Transverse colon (tissue), 4 donors: Measurements from ENCODE around the gene LSM12. TPM values are rescaled to one million over a fixed set of nuclear protein-coding genes. Genes with fewer than 3 reads are reported as not detected.
A peak's percentile ranks its signal among the peaks of the same experiment; 100 is the strongest.

ENCODE experiments used
- DNase-seq: peaks from one replicate; pipeline ENCODE4 v3.0.0-alpha.2; 2019
- H3K27ac ChIP-seq, 4 donors: fragments of 200-600 bp; sonication (generic); 2 replicates each; pipeline ENCODE4 v1.5.1; 2016 to 2018; ENCODE audit warnings: inconsistent platforms in 4 of 4
- H3K27me3 ChIP-seq: fragments of 200-600 bp; sonication (generic); 2 replicates; pipeline ENCODE4 v1.5.1; 2017; ENCODE audit warnings: inconsistent platforms
- H3K36me3 ChIP-seq, 4 donors: fragments of 200-600 bp; sonication (generic); 2 replicates each; pipeline ENCODE4 v1.5.1; 2017 to 2019; ENCODE audit warnings: inconsistent platforms in 4 of 4
- H3K4me1 ChIP-seq, 4 donors: fragments of 200-600 bp; sonication (generic); 2 replicates each; pipeline ENCODE4 v1.5.1; 2017 to 2020; ENCODE audit warnings: inconsistent platforms in 4 of 4
- H3K4me3 ChIP-seq, 4 donors: fragments of 200-600 bp; sonication (generic); 1 replicate in 1 of 4; 2 replicates in 3 of 4; pipeline versions ENCODE4 v1.5.1 to v1.6.1; 2017 to 2019; ENCODE audit warnings: inconsistent platforms in 4 of 4
- H3K9me3 ChIP-seq, 2 donors: fragments of 200-600 bp; sonication (generic); 2 replicates each; pipeline ENCODE4 v1.5.1; 2017 to 2019; ENCODE audit warnings: inconsistent platforms in 2 of 2
- CTCF ChIP-seq, 5 experiments: fragments of 200-600 bp in 3 of 5; fragments of 450-650 bp in 2 of 5; sonication (generic) in 3 of 5; IDR thresholded peaks; 1 replicate in 2 of 5; 2 replicates in 3 of 5; pipeline ENCODE4 v1.5.1; 2016 to 2017; ENCODE audit warnings: antibody characterized with exemption in 5 of 5, inconsistent platforms in 3 of 5, mild to moderate bottlenecking in 2 of 5, moderate library complexity in 1 of 5
- EP300 ChIP-seq: sonication (generic); formaldehyde crosslinking; IDR thresholded peaks from one replicate; pipeline ENCODE4 v1.6.1; 2017; ENCODE audit warnings: antibody characterized with exemption, low read depth
- POLR2A ChIP-seq: fragments of 450-650 bp; IDR thresholded peaks from one replicate; pipeline ENCODE4 v1.6.1; 2016; ENCODE audit warnings: antibody characterized with exemption, mild to moderate bottlenecking, moderate library complexity
- POLR2AphosphoS5 ChIP-seq, 3 donors: sonication (generic); formaldehyde crosslinking; IDR thresholded peaks; one replicate each; pipeline ENCODE4 v1.6.1; 2016; ENCODE audit warnings: antibody characterized with exemption in 3 of 3
- whole genome bisulfite sequencing, 2 donors: methylation state at CpG; one replicate each; pipeline ENCODE4 v1.1.5; 2018; ENCODE audit warnings: low coverage in 1 of 2; 5-methylcytosine and 5-hydroxymethylcytosine counted together
- in situ Hi-C, 4 donors: fragments of 200-750 bp; cut with MboI; loops; one replicate each; pipeline versions ENCODE4 v1.15.0 to v1.15.1; 2017; ENCODE audit warnings: low sequenced_read_pairs in 3 of 4, low pct_ligation_motif_present in 1 of 4, low pct_unique_long_range_greater_than_20kb in 1 of 4
- intact Hi-C: fragments of 100-400 bp; cut with DNase I; formaldehyde crosslinking; loops from one replicate; pipeline ENCODE4 v1.15.1; 2023; ENCODE audit warnings: low total_unique reads
- total RNA-seq, 4 donors: library from RNA; depleted of rRNA; stranded (reverse); fragments of >200 nt; gene quantifications; one replicate each; pipeline ENCODE4 v1.1.0, GENCODE V29; 2016

Gene LSM12
- 10 to 100 TPM in 3 of 4 donors, 1 to 10 TPM in 1; 5.4 to 29.2 (median 22.9) TPM for total RNA-seq

- WGBS, 2 donors, result 0 to 2% methylated on average over 4 to 31 of the region's 65 CpGs
- peaks cover 12 to 43% (median 24%) of the 10 kb centered on the region in 4 donors for H3K4me1 ChIP-seq
- H3K36me3 ChIP-seq, result peaks cover 0 to 20% (median 9%) of the 10 kb centered on the region in 4 donors
- in situ Hi-C loops (loop anchor here in 1 of 4 donors (25.0 kb wide), 1 partner anchor 96 kb away; the partner anchor contains the start of gene ASB16), intact Hi-C loops (no loop called here)
- TF ChIP-seq CTCF (IDR thresholded peaks at IDR 0.05), result no peak
- peak; percentile 70 to 78 (median 77) for TF ChIP-seq POLR2AphosphoS5 (IDR thresholded peaks at IDR 0.05)
- peak; percentile 59 for TF ChIP-seq POLR2A
- H3K9me3 ChIP-seq, result no peaks in the 10 kb centered on the region
- no peaks in the 10 kb centered on the region for H3K27me3 ChIP-seq
- H3K4me3 ChIP-seq, result peak within 1 kb of the TSS; percentile 45 to 76 (median 67)
- H3K27ac ChIP-seq, result peak within 1 kb of the TSS; percentile 92 to 98 (median 95)
- peak; percentile 94 for DNase-seq
Measured at GRCh38 chr17:44066204-44066930, at the start of gene LSM12. Gene LSM12 (minus strand): TSS chr17:44066671. CDS start chr17:44066587, 84 bp downstream.

DNA sequence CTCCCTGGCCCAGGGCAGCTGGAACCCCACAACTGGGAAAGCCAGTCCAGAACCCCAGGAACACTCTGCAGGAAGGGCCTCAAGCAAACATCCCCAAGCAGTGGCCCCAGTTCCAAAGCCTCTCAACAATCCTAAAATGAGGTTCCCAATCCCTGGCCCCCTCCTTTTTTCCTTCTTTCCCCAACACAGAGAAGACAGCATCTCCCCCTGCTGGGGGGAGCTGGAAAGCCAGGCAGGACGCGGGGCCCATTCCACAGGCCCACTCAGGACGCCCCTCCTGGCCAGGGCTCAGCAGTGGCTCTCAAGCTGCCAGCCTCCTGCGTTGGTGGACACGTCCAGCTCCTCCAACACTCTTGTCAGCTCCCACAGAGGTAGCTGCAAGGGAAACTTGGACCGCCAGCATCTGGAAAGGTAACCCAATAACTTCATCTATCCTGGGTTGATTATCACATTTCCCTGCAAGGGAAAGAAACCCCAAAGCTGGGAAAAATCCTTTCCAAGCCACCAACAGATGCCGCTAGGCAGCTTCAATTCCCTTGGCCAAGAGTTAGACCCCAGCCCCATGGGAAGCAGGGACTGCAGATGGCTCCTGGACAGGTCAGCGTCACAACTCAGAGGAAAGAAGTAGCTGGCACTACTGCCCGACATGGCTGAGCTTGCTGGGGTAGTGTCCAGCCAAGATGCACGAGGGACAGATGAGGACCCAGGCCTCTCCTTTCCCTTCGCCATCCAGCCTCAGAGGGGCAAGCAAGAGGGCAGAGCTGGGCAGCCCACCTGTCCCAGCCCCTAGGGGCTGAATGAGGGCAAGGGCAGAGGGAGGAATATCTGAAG is 49.3 kb upstream of the LSM12 start:
- intact Hi-C loops, result loop anchor here (1.0 kb wide), 1 partner anchor 25 kb away; no protein-coding TSS in a partner anchor
- in situ Hi-C loops, result no loop called here
- Histone ChIP-seq H3K4me1 (peaks cover 14 to 33% (median 22%) of the 10 kb centered on the region in 4 donors), H3K36me3 (no peaks in the 10 kb centered on the region), H3K27me3 (no peaks in the 10 kb centered on the region), H3K27ac (peak overlapping the region in 1 of 4 donors; percentile 19), H3K4me3 (no peak overlapping the region), H3K9me3 (no peaks in the 10 kb centered on the region)
- TF ChIP-seq CTCF (IDR thresholded peaks at IDR 0.05), result peak; percentile 56 to 68 (median 61)
- TF ChIP-seq POLR2AphosphoS5 (IDR thresholded peaks at IDR 0.05), result no peak
- 68% methylated on average over 10 of the region's 11 CpGs; no CpG with 5 or more reads in 1 of the 2 donors for WGBS, 2 donors
- DNase-seq, result no peak

- H3K4me3 ChIP-seq, result no peak overlapping the region
- no peaks in the 10 kb centered on the region for H3K27me3 ChIP-seq
- 77% methylated on average over 9 of the region's 9 CpGs; no CpG with 5 or more reads in 1 of the 2 donors for WGBS, 2 donors
- in situ Hi-C loops, result no loop called here
- no peaks in the 10 kb centered on the region for H3K9me3 ChIP-seq
- intact Hi-C loops, result no loop called here
- no peaks in the 10 kb centered on the region for H3K36me3 ChIP-seq
- H3K4me1 ChIP-seq, result peaks cover 29 to 46% (median 36%) of the 10 kb centered on the region in 4 donors
- no peak overlapping the region for H3K27ac ChIP-seq
- DNase-seq, result no peak
- TF ChIP-seq CTCF (IDR thresholded peaks at IDR 0.05) (no peak), EP300 (no peak), POLR2A (no peak)
Measured at GRCh38 chr17:44113868-44114840, 47.7 kb upstream of the LSM12 start.
